HG03159 (cell line): ENCODE data around the gene CAMK2A.

Source experiments
- ATAC-seq: cut with Tn5 transposase; IDR thresholded peaks from one replicate; pipeline ENCODE4 v1.9.1; 2021; ENCODE audit warnings: mild to moderate bottlenecking, moderate library complexity; ENCODE audit not compliant: unreplicated experiment

The CAMK2A gene

DNA sequence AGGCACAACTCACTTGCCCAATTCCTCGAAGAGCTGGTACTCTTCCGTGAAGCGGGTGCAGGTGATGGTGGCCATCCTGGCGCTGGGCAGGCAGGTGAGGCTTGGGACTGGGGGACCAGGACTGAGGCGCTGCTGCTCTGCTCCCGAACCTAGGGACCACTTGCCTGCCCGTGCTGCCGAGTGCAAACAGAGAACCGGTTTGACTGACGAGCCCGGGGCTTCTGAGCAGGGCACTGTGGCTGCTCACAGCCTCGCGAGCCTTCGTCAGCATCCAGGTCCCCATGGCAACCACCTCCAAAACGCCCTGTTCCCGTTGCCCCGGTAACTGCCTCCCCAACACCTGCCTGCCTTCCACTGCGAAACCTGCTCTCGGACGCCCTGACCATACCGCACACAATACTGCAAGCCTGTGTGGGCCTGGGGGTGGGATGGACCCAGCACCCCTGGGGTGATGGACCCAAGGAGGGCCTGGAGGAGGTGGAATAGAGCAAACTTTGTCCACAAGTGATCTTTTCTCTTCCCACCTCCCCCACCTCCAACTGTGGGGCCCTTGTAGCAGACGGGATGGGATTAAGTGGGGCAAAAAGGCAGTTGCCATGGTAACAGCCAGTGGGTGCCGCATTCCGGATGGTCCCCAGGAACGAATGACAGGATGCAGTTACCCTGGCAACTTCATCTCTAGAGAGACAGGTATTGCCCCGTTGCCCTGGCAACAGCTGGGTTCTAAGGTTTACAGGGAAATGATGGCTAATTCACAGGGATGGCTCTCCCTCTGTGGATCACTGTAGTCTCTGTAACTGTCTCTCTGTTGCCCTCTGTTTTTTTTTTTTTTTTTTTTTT lies at the start of gene CAMK2A:
Gene CAMK2A, minus strand, starts transcription at position 223 of the 840 bp plus-strand sequence. Its CDS starts 148 bp downstream, at position 75.
- no peak for ATAC-seq

DNA sequence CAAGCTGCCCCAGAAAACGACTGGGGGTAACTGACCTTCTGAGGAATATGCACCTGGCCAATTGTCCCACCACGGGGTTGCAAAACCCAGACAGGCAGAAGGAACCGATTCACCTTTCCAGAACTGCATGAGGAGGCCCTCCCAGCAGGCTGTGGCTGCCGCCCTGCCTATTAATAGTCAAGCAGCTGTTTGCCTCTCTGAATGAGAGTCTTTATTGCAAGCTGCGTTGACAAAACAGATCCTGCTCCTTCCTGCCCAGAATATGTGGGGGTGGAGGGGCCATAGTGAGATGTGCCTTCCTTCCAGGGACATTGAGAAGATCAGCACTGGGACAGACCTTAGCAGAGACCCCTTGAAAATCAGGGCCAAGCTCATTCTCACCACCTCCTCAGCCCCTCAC lies 49.6 kb upstream of the CAMK2A start:
- no peak for ATAC-seq

DNA sequence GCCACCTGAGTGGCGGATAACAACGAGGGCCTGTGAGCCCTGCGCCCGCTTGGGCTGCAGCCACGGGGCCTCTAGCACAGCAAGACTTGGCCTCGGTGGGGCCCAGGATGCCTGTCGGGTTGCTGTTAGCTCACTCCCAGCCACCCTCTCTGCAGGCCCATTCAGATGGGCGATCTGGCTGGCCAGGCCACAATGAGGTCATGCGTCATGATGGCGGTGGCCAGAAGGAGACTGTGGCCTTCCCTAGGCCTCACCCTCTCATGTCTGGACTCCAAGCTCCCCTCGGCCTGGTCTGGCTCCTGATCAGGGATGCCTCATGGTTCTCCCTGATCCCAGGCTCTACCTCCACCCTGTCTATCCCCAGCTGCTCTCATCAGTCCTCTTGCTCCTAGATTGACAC lies 49.0 kb upstream of the CAMK2A start:
- ATAC-seq: no peak

DNA sequence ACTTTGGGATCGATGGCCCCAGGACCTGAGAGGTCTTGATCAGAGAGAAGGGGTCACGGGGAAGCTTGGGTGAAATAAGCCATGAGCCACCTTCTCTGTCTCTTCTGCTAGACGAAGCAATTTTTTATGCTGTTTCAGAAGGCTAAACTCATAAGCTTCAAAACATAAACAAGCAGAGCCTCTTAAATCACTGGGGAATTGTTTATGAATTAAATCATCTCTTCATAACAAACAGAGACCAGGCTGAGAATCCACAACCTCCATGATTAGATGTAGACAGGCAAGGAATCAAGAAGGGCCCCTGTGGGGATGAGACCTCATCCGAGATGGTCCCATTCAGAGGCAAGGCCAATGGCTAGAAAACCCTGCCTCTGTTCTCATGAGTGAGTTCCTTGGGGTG lies 46.2 kb upstream of the CAMK2A start:
- no peak for ATAC-seq

DNA sequence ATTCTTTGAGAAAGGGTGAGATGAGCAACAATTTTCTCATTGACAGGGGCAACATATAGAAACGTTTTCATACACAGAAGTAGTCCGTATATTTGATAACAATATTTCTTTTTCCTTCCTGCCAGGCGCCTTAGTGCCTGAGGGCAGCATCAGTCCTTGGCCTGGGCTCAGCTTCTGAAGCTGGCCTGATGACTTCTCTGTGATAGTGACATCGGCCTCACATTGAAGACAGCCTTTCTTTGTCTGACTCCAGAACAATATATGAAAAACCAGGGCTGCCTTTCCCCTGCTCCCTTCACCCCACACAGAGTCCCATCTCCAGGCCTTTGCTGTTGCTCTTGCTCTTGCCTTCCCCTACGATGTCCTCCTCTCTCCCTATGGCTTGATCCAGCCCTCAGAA lies 43.8 kb upstream of the CAMK2A start:
- ATAC-seq: no peak

DNA sequence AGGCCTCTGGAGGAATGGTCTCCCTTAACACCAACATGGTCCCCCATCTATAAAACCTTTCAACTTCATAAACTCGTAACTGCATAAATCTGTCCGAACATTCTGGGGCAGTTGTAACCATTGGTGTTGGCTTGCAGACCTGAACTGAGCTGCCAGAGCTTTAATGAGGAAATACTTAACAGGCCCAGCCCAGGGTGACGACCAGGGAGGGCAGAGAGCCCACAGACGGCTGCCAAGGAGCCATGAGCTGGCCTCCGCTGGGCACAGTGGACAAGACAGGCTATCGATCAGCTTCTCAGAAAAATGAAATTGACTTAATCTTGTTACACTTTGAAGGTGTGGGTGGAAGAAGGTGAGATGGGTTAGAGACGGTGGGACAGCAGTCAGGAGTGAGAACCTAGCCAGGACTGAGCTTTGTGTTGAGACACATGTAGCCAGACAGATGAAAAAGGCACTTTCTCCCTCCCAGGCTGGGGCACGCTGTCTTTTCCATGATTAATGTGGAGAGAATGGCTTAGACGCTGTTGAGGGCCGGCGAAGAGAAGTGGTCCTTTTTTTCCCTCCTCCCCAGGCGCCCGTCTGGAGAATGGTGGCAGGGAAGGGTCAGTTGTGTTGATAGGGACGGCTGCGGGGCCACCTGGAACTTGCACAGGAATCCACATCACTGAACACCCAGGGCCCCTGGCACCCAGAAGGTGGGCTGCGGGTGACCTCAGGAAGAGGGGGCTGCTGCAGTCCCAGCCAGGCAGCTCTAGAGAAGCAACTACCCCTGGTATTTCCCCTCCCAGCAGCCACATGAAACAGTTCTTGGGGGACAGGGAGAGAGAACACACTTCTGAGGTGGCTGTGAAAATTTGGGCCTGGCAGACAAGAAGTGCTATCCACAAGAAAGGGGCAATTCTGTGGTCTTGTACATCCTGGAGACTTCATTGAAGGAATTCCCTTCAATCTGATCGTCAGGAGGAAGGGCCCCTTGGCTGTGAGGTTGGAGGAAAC lies 40.6 kb upstream of the CAMK2A start:
- no peak for ATAC-seq

DNA sequence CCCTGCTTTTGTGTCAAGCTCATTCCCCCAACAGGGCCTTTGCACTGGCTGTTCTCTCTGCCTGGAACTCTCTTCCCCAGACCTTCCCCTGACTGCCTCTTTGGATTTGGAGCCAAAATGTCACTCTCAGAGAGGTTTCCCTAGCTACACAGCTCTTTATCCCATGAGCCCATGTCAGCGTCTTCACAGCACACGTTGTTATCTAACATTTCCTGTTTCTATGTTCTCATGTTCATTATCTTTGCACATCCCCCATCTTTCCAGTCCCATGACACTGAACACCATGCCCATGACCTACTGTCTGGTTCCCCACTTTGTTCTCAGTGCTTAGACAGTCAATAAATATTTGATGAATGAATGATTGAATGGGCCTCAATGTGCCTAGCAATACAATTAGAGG lies 39.5 kb upstream of the CAMK2A start:
- no peak for ATAC-seq

DNA sequence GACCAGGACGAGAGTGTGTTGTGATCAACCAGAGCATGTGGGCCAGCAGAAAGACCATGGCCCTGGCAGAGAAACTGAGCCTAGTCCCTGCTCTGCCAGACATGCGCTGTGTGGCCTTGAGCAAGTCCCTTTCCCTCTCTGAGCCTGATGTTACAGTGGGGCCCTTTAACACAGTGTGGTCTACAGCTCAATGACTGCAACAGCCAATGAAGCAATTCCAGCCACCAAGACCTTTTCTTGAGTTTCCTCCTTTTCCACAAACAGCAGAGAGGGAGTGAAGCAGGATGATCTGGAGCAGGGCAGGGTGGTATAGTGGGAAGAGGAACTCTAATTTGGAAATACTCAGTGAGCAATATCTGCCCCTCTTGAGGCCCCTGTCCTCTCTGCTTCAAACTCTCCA lies 38.9 kb upstream of the CAMK2A start:
- ATAC-seq: no peak

DNA sequence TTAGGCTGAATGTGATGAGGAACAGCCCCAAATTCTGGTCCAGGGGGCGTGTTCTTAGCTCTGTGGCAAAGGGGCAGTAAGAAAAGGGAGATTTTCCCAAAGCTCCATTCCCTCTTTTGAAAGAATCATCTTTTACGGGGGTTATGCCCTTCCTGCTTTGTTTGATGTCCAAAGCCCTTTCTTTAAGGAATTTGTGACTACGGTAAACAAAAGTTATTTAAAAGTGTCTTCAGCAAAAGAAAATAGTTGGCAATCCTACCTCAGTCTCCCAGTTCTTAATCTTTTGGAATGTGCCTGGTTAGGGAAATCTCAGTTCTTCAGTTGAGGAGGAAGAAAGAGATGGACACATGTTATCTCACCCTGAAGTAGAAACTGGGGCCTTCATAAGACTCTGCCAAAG lies 37.6 kb upstream of the CAMK2A start:
- no peak for ATAC-seq

DNA sequence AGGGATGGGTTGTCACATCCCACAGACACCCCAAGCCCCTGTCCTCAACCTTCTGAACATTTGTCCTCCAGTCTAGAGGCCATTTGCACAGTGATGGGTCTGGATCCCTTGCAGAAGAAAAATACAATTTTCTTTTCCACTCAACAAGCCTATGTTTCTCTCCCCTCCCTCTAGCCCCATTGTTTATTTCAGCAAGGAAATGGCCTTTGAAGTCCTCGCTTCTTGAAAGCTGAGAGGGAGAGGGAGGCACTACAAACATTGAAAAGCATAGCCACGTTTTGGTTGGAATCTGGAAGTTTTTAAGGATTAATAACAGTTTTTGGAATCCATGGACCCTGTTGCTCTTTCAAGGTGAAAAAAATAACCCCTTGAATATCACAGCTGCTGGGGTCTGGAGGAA lies 37.1 kb upstream of the CAMK2A start:
- no peak for ATAC-seq

DNA sequence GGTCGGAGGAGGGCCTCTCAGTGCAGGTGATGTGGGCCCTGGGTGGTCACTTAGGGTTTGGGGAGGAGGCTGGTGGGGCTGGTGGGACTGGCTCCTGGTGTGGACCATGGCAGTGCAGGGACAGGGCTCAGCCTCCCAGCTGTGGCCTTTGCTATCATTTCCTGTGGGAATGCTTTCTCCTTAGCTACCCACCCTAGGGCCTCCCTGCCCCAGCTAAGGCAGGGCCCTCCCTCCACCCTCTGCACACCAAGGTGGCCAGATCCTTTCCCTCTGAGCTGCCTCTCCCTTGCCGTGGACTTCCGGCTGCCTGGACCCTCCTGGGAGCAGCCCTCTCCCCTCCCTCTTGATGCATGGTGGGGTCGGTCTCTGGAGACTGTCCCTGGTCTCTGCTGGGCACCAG lies 35.9 kb upstream of the CAMK2A start:
- no peak for ATAC-seq

DNA sequence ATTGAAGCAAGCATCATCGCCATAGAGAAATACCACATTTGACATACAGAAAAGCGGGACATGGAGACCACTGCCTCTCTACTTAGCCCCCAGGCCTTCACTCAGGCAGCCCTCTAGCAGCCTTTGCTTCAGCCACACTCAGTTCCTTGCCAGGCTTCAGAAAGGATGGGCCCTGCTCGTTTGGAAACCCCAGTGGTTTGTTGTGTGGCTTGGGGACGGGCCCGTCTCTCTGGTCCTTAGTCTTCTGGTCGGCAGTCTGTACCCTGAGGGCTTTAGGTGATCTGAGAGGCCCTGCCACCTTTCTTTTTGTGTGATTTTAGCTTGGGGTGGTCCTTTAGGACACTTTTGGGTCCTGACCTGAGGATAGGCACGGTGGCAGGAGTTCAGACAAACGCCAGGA lies 34.2 kb upstream of the CAMK2A start:
- no peak for ATAC-seq

DNA sequence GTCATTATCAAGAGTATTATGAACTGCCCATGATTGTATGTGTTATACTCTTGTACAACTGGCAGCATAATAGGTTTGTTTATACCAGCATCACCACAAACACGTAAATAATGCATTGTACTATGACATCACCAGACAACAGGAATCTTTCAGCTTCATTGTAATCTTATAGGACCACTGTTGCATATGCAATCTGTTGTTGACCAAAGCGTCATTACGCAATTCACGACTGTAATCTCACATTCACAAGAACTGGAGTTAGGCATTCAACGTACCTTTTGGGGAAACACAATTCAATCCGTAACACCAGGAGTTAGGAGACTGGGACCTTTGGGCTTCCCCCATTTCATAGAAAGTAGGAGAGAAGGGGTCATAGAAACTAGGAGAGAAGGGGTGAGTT lies 33.5 kb upstream of the CAMK2A start:
- no peak for ATAC-seq

DNA sequence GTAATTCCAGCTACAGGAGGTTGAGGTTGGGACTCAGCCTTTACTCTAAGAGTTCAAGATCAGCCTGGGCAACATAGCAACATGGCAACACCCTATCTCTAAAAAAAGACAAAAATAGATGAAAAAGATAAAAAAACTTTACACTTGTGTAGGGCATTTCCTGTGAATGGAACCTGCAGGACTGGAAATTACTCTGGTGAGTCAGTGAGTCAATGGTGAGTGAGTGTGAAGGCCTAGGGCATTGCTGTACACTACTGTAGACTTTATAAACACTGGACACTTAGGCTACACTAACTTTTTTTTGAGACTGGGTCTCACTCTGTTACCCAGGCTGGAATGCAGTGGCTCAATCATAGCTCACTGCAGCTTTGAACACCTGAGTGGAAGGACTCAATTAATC lies 32.6 kb upstream of the CAMK2A start:
- no peak for ATAC-seq

DNA sequence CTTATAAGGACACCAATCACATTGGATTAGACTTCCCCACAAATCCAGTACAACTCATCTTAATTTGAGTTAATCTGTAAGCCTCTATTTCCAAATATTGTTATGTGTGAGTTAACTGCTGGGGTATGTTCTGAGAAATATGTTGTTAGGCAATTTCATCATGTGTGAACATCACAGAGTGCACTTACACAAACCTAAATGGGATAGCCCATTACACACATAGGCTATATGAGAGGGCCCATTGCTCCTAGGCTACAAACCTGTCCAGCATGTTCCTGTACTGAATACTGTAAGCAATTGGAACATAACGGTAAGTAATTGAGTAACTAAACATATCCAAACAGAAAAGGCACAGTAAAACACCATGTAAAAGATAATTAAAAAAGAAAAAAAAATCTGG lies 32.2 kb upstream of the CAMK2A start:
- no peak for ATAC-seq

DNA sequence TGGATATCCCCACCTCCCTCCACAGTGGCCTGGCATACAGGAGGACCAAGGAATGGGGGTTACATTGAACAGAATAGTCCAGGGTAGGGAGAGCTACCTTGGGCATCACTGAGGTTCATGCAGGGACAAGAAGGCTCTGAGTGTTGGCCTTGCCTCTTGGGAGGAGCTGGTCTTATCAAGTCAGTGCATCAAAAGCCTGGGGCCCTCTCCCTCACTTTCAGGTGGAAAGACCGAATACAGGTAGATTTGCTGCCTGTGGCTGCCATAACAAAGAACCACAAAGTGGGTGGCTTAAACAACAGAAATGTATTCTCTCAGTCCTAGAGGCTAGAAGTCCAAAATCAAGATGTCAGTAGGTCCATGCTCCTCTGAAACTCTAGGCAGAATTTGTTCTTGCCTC lies 31.6 kb upstream of the CAMK2A start:
- no peak for ATAC-seq

DNA sequence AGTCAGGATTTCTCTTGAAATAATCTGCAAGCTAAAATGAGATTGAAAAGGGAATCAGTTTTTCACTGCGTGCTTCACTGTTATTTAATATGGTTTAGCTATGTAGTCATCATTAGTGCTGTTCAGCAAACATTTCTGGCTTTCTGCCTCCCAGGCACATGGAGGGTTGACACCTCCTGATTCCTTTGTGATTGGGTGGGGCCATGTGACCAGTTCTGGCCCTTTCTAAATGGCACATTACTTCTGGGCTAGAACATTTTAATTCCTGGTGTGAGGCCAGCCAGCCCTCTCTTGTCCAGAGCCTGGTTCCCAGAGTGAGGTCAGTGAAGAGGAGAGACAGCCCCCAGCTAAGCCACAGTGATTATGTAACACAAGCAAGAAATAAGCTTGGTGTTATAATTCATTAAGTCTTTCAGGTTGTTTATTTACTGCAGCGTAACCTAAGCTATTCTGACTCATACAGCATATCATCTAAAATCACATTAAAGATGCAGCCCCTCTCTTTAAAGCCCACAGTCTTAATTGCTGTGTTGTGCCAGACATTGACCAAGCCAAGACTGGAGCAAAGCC lies 30.6 kb upstream of the CAMK2A start:
- ATAC-seq: no peak

DNA sequence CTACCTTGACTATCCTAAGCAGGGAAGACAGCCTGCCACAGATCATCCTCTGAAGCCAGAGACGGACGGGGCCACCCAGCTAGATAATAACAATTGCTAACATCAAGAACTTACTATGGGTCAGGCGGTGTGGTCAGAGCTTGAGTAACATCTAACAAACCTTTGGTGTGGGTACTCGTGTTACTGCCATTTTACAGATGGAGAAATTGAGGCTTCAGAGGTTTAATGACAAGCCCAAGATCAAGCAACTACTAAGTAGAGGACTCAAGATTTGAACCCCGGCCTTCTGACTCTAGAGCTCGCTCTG lies 29.9 kb upstream of the CAMK2A start:
- ATAC-seq: no peak

DNA sequence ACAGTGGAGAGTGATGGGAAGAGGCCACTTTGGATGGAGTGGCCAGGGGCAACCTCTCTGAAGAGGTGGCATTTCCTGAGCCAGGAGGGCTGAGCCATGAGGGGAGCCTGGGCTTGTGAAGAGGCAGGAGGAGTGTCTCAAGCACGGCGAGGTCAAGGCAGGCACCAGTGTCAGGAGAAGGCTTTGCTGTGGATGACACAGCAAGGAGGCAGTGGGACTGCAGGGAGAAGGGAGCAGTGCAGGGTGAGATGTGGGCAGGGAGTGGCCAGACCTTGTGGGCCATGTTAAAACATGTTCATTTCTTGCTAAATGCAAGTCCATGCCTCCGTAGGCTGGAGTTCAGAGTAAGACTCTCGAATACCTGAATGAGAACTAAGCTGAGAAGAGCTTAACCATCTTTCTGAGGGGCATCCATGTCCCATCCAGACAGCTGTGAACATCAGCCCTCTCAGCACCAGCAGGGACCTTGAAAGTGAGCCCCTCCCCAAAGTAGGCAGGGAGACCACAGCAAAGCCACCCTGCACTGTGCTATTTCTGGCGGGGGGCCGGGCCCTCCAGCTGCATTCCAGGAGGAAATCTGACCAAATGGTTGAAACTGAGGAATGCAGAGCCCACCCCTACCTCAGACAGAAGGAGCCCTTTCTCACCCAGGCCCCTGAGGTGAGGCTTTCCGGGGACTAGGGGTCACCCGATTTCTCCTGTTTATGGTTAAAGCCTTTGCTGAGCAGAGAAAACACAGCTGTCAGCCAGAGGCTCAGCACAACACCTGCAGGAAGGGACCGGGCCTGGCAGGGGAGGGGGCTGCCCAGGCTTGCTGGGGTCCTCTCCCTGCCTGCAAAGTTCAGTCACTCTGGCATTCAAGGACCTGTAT lies 29.3 kb upstream of the CAMK2A start:
- ATAC-seq: no peak

DNA sequence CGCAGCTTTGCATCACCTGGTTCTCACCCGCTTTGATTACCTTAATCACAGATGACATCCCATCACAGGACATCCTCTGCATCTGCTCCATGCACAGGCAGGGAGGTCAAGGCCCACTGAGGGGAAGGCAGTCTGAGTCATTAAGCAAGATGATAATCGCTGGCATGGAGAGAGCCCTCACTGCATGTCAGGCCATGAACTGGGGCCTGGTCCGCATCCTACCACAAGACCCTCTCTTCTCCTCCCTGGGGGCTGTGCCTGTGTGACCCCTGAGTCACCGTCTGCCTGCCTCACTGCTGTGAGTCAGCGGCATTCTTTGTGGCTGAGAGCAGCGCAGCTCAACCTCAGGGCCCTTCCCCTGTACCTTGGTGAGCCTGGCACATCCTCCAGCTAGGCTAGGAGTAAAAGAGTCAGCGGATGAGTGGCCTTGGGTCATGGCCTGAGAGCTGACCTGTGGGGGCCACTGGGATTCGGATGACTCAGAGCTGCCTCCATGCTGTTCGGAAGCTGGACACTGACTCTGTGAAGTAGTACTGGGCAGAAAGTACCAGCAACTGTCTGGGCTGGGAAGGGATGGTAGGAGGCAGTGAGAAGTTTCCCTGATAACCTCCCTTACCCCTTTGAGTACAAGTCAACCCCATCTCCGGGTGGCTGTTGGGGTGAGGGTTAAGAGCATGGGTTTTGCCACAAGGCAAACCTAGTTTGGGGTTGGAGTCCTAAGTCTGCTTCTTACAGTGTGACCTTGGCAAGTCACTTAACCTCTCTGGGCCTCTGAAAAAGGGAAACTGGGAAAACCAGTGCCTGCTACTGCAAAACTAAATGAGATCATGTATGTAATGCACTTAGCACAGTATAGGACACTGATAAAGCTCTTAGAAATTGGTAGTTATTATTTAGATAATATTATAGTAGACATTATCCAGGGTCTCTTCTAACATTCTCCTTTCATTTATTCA lies 27.8 kb upstream of the CAMK2A start:
- no peak for ATAC-seq
